AG04450 (cell line): Measurements from ENCODE around the gene FHIT. TPM values are rescaled to one million over a fixed set of nuclear protein-coding genes. Genes with fewer than 3 reads are reported as not detected.

ENCODE experiments used
- CTCF ChIA-PET: fragments of 300-600, 350-600 bp; formaldehyde crosslinking; extraction: SDS; loops from one replicate; lab custom pipeline; 2022; ENCODE audit warnings: antibody characterized with exemption, inconsistent platforms; lab: Charles Lee
- POLR2A ChIA-PET: fragments of 350-600 bp; formaldehyde crosslinking; extraction: SDS; loops from one replicate; lab custom pipeline; 2021; ENCODE audit warnings: antibody characterized with exemption, inconsistent platforms; lab: Yijun Ruan, JAX
- DNase-seq: peaks from one replicate; pipeline ENCODE4 v3.0.0-alpha.2; 2011; ENCODE audit warnings: low read depth, low spot score
- H3K27ac ChIP-seq: one replicate; pipeline ENCODE4 v1.5.1; 2012; ENCODE audit warnings: low read depth, low read length, control low read depth
- H3K27me3 ChIP-seq: one replicate; pipeline ENCODE4 v1.6.0; 2012; ENCODE audit warnings: low read length; ENCODE audit not compliant: control insufficient read depth, insufficient read depth
- H3K4me3 ChIP-seq: 2 replicates; pipeline ENCODE4 v1.5.1; 2011; ENCODE audit warnings: mild to moderate bottlenecking, low read depth, low read length, control low read depth
- H3K9me3 ChIP-seq: 2 replicates; pipeline ENCODE4 v1.5.1; 2012; ENCODE audit warnings: low read length; ENCODE audit not compliant: control insufficient read depth, insufficient read depth
- CTCF ChIP-seq: IDR thresholded peaks from 2 replicates; pipeline ENCODE4 v1.5.1; 2011; ENCODE audit warnings: low read depth, low read length, control low read depth, inconsistent platforms
- polyA plus RNA-seq: library from polyadenylated mRNA; depleted of rRNA; stranded (reverse); fragments of >200 nt; gene quantifications from 2 replicates; pipeline ENCODE4 v1.2.3, GENCODE V29; 2011

FHIT gene
- polyA plus RNA-seq, 1 experiment = 0.17 TPM

- Histone ChIP-seq H3K9me3 (no peaks in the 10 kb centered on the region), H3K4me3 (no peak overlapping the region), H3K27ac (no peak overlapping the region), H3K27me3 (no peaks in the 10 kb centered on the region)
- no peak for TF ChIP-seq CTCF
- no peak for DNase-seq
- ChIA-PET POLR2A (no interaction called here), CTCF (no interaction called here)
Measured at GRCh38 chr3:60645801-60646200, 605.5 kb downstream of the FHIT start.

- POLR2A ChIA-PET = no interaction called here
- Histone ChIP-seq H3K4me3 (no peak overlapping the region), H3K27ac (no peak overlapping the region), H3K27me3 (no peaks in the 10 kb centered on the region), H3K9me3 (no peaks in the 10 kb centered on the region)
- CTCF ChIA-PET = no interaction called here
- no peak for TF ChIP-seq CTCF
- DNase-seq = no peak
Measured at GRCh38 chr3:60643831-60644230, 607.4 kb downstream of the FHIT start.

GRCh38 chr3:60641354-60641753, 609.9 kb downstream of the FHIT start:
- H3K27ac ChIP-seq = no peak overlapping the region
- H3K4me3 ChIP-seq = no peak overlapping the region
- no peak for DNase-seq
- H3K9me3 ChIP-seq = no peaks in the 10 kb centered on the region
- TF ChIP-seq CTCF = no peak
- ChIA-PET CTCF (no interaction called here), POLR2A (no interaction called here)
- no peaks in the 10 kb centered on the region for H3K27me3 ChIP-seq

DNA sequence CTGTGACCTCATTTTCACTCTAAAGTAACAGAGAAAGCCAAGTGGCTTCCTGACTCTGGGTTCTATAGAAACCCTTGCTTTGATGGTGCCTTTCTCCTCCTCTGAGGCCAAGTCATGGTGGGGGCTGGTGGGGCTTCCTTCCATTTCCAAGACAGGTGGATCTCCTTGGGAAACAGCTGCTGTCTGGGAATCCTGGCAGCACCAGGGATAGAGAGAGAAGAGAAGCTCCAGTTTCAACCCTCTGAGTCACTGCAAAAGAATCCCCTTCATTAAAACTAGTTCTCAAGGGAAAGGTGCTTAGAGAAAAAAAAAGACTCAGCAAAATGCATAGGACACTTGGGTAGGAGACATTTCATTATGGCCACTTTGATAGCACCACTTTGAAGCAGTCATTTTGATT, 614.4 kb downstream of the FHIT start:
- CTCF ChIA-PET = no interaction called here
- no peaks in the 10 kb centered on the region for H3K9me3 ChIP-seq
- no peaks in the 10 kb centered on the region for H3K27me3 ChIP-seq
- no peak for DNase-seq
- no peak overlapping the region for H3K27ac ChIP-seq
- TF ChIP-seq CTCF = no peak
- POLR2A ChIA-PET = interaction anchor here (0.6 kb wide), 1 partner anchor 450 kb away, joined by 4 read pairs; no protein-coding TSS in a partner anchor
- no peak overlapping the region for H3K4me3 ChIP-seq

DNA sequence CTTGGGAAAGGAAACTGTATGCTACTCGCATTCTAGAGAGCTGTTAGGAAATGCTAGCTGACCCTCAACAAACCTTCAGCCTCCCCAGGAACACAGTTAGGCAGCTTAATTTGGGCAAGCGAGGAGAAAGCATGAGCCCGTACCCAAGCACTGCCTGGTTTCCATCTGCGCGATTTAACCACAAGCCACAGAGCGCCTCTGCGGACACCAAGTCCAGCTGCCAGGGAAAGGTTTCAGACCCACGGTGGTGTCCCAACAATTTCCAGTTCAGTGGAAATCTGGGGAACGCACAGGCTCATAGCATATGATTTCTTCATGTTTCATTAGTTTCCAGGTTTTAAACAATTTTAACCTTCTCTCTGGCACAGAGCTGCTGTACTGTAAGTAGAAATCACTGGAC, 617.6 kb downstream of the FHIT start:
- ChIA-PET POLR2A (no interaction called here), CTCF (no interaction called here)
- DNase-seq = no peak
- H3K27me3 ChIP-seq = peaks cover 3% of the 10 kb centered on the region
- no peak overlapping the region for H3K27ac ChIP-seq
- TF ChIP-seq CTCF = no peak
- no peaks in the 10 kb centered on the region for H3K9me3 ChIP-seq
- no peak overlapping the region for H3K4me3 ChIP-seq
